Measurements from ENCODE around the gene MED7. TPM values are rescaled to one million over a fixed set of nuclear protein-coding genes. Genes with fewer than 3 reads are reported as not detected.

MED7 gene
- total RNA-seq, 1 donor from 2014 or later = 11.2 TPM

DNA sequence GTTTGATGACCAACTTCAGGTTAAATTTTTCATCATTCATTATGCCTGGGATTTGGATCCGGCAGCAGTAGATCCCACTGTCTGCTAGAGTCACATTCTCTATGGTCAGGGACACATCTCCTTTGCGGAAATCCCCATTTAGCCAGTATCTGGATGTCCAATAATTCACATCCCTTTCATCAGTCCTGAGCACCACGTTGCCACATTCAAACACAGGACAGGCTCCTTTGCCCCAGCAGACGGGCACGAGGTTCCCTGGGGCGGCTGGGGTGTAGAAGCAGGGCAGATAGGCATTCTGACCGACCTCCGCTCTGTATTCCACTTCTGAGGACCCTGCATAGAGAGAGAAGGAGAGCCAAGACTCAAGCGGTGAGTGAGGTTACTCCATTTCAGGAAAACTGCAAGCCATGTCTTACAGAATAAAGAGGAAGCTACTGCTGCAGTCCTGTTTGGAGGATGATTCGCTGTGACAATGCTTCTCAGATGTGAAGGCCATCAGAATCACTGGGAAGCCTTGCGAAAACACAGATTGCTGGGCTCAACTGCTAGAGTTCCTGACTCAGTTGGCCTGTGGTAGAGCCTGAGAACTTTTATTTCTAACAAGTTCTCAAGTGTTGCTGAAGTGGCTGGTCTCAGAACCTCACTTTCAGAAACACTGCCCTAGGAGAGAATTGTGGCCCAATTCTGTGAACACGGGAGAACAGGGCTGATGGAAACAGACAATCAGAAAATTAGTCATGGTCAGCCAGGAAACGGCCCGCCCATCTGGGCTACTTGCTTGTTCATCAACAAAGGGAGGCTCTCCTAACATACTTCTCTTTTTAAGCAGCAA is 35.8 kb downstream of the MED7 start:
- DNase-seq (ENCODE audit: low spot score) = no peak

- no peak for DNase-seq (ENCODE audit: low spot score)
Measured at GRCh38 chr5:157100140-157100679, 42.5 kb downstream of the MED7 start.

DNA sequence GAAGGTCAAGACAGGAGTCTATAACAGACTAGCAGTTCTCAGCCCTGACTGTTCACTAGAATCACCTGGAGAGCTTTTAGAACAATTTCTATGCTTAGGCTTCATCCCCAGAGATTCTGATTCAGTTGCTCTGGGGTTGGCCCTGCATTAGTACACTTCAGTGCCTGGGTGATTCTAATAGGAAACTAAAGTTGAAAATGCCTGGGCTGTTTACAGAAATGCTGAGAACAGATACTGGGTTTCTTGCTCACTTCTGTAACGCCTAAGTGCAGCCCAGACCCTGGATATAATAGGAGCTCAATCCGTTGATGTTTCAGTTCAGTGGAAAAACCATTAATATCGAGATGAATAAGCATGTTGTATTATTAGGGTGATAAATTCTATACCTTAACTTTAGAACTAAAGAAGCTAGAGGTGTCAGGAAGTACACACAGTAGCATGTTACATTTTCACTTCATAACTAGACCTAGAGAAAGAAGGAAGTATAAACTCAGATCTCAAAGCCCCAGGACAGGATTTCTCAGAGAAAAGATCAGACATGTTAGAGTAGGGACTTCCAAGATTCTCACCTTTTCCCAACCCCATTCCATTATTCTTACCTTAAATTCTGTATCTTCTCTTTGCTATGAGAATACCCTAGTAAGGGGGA is 54.2 kb downstream of the MED7 start:
- DNase-seq (ENCODE audit: low spot score) = no peak

Other genes starting within 250 kb of the MED7 start
- 0.29 TPM for gene TIMD4, start 179.6 kb downstream of the MED7 start, total RNA-seq
- 0.26 TPM for gene HAVCR1, start 83.7 kb downstream of the MED7 start, total RNA-seq
- 9.6 TPM for gene HAVCR2, start 33.8 kb downstream of the MED7 start, total RNA-seq
- gene GARIN3, start 23.4 kb upstream of the MED7 start, total RNA-seq = not detected
- gene ITK, start 38.0 kb upstream of the MED7 start, total RNA-seq = 6.0 TPM
- 76.4 TPM for gene CYFIP2, start 123.3 kb upstream of the MED7 start, total RNA-seq